Measurements from ENCODE around the gene PRPS1.

The PRPS1 gene

DNA sequence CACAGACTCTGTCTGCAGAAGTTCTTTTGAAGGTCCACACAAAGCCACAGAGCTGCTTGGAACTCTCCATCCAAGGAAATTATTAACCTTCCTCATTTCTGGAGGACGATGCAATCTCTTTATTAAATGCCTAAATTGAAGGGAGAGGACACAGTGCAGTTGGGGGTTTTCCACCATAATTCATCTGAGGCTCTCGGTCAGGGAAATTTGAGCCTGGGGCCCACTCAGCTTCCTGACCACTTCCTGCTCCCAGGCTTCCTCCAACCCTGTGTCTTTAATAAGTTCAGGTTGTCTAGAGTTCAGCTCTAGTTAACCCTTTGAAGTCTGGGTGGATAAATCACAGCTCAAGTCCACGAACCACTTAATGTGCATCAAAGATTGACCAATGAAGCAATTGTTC, 58.5 kb downstream of the PRPS1 start:
- H3K4me3 ChIP-seq (ENCODE audit: low read depth, low read length) = no peak overlapping the region
- TF ChIP-seq, protein P1, sequence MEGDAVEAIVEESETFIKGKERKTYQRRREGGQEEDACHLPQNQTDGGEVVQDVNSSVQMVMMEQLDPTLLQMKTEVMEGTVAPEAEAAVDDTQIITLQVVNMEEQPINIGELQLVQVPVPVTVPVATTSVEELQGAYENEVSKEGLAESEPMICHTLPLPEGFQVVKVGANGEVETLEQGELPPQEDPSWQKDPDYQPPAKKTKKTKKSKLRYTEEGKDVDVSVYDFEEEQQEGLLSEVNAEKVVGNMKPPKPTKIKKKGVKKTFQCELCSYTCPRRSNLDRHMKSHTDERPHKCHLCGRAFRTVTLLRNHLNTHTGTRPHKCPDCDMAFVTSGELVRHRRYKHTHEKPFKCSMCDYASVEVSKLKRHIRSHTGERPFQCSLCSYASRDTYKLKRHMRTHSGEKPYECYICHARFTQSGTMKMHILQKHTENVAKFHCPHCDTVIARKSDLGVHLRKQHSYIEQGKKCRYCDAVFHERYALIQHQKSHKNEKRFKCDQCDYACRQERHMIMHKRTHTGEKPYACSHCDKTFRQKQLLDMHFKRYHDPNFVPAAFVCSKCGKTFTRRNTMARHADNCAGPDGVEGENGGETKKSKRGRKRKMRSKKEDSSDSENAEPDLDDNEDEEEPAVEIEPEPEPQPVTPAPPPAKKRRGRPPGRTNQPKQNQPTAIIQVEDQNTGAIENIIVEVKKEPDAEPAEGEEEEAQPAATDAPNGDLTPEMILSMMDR (IDR thresholded peaks at IDR 0.05; ENCODE audit: borderline replicate concordance, insufficient read depth, low read depth, low read length) = no peak

DNA sequence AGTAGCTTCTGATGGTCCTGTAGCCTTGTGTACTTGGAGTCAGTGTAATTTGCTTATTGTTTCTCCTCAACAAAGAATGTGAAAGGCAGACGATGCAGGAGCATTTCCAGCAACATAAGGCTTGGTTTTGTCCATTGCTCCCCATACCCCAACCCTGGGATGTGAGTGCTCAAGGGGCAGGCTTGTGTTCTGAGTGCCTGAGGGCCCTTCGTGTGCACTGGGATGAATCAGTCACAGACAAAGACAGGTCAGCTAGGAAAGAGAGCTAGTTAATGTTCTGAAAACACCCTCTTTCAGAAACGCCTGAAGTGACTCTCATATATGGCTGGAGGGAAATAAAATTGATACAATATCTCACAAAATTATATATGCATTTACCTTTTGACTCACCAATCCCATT, 59.1 kb downstream of the PRPS1 start:
- H3K4me3 ChIP-seq (ENCODE audit: low read depth, low read length) = no peak overlapping the region
- TF ChIP-seq, protein P1 (IDR thresholded peaks at IDR 0.05; ENCODE audit: borderline replicate concordance, insufficient read depth, low read depth, low read length) = no peak

- TF ChIP-seq, protein P1 (IDR thresholded peaks at IDR 0.05; ENCODE audit: borderline replicate concordance, insufficient read depth, low read depth, low read length) = no peak
- H3K4me3 ChIP-seq (ENCODE audit: low read depth, low read length) = no peak overlapping the region
Measured at GRCh38 chrX:107691024-107691448, 62.7 kb downstream of the PRPS1 start.

GRCh38 chrX:107699616-107700015, 71.3 kb downstream of the PRPS1 start:
- H3K4me3 ChIP-seq (ENCODE audit: low read depth, low read length) = no peak overlapping the region
- TF ChIP-seq, protein P1 (IDR thresholded peaks at IDR 0.05; ENCODE audit: borderline replicate concordance, insufficient read depth, low read depth, low read length) = no peak

GRCh38 chrX:107700317-107700774, 72.0 kb downstream of the PRPS1 start:
- TF ChIP-seq, protein P1 (IDR thresholded peaks at IDR 0.05; ENCODE audit: borderline replicate concordance, insufficient read depth, low read depth, low read length) = no peak
- H3K4me3 ChIP-seq (ENCODE audit: low read depth, low read length) = no peak overlapping the region

All from GM12875 (cell line).